Measurements from ENCODE around the gene NDOR1. TPM values are rescaled to one million over a fixed set of nuclear protein-coding genes. Genes with fewer than 3 reads are reported as not detected.
A peak's percentile ranks its signal among the peaks of the same experiment; 100 is the strongest.

NDOR1 gene
- total RNA-seq, 2 experiments from 2014 or later: 44.7 to 45.5 TPM

DNA sequence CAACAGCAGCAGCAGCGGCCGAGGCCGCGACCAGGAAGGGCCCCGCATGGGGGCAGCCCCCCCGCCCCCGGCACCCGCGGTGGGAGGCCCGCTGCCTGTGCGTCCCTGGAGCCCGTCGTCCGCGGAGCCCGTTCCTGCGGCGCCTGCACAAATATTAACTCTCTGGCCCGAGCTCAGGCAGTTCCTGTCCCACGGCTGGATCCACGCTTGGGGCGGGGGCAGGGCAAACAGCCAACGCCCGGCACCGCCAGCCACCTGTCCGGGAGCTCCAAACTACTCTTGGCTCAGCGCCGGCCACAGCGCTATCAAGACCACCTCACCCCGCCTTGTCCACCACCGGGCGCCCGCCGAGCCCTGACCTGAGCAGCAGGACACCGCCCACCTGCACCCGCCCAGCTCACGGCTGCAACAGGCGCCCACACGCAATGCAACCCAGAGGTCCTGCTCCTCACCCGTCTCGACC is 35.6 kb upstream of the NDOR1 start, which contains the start of gene LRRC26:
TSS of gene LRRC26 (minus strand) at position 156 of the 463 bp plus-strand sequence. CDS start at position 48, 108 bp downstream.
- ChIA-PET POLR2A (interaction anchor here (0.9 to 1.1 kb wide), 3 partner anchors 19 to 71 kb away, joined by 3 to 4 read pairs (median 3); partner anchors contain the start of gene TUBB4B), CTCF (no interaction called here)
- ATAC-seq (no peak), DNase-seq (no peak)
- Mint-ChIP-seq H3K9me3 (ENCODE audit: insufficient read depth) (no peaks in the 10 kb centered on the region), H3K36me3 (ENCODE audit: low read depth) (no peaks in the 10 kb centered on the region), H3K4me1 (ENCODE audit: low read depth) (peaks cover 3% of the 10 kb centered on the region), H3K27me3 (ENCODE audit: low read depth) (peaks cover 40% of the 10 kb centered on the region), H3K27ac (no peak within 1 kb of the TSS), H3K4me3 (peak within 1 kb of the TSS; percentile 31)

DNA sequence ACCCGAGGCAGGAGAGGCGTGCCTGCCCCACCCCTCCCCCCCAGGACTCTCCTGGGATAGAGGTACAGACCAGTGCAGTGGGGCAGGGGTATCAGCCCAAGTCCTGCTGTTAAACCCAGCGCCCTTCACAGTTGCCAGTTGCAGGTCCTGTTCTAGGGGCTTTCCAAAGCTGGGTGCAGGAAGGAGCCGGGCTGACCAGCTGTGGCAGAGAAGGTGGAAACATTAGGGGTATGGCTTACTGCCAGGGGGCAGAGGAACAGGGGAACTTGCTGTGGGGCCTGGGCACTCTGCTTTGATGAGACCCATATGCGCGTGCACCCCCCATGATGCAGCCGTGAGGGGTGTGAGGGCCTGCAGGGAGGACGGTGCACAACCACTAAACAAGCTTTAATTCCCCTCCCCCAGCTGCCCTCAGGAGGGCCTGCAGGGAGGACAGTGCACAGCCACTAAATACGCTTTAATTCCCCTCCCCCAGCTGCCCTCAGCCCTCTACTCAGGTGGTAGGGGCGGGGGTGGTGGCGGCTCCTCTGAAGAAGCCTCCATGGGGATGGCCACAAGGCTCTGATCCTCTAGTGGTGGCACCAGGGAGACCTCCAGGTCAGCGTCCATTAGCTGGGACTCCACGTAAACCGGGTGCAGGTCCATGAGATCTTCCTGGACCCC is 34.9 kb upstream of the NDOR1 start:
- ATAC-seq (no peak), DNase-seq (no peak)
- Mint-ChIP-seq H3K27me3 (ENCODE audit: low read depth) (peaks cover 40% of the 10 kb centered on the region), H3K4me3 (no peak overlapping the region), H3K9me3 (ENCODE audit: insufficient read depth) (no peaks in the 10 kb centered on the region), H3K4me1 (ENCODE audit: low read depth) (peaks cover 3% of the 10 kb centered on the region), H3K36me3 (ENCODE audit: low read depth) (no peaks in the 10 kb centered on the region), H3K27ac (no peak overlapping the region)
- ChIA-PET CTCF (no interaction called here), POLR2A (interaction anchor here (0.6 to 1.0 kb wide), 6 partner anchors 17 to 72 kb away, joined by 3 to 4 read pairs (median 3); no protein-coding TSS in a partner anchor)

DNA sequence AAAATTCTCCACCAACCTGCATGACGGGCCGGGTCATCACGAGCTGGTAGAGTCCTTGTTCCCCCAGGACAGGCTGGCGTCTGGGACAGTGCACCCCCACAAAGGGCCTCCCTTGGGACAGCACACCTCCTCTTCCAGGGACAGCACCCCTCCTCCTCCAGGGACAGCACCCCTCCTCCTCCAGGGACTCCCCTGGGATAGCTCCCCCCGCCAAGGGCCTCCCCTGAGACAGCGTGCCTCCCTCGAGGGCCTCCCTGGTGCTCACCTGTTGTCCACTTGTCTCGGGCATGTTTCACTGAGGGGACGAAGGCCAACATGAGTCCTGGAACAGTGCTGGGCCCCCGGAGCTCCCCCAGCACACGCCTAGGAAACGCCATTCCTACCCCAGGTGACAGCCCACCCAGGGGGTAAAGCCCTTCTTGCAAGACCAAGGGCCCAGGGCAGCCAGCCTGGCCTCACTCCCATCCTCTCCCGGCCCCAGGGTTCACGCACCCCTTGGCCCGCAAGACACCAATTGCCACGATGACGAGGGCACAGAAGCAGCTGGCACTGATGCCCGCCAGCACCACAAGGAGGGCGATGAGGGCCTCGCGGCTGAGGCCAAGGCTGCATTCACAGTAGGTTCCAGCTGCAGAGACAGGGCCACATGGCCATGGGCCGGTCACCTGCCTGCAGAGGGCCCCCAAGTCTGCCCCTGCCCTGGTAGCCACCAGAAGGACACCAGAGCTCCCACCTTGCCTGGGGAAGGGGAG is 34.2 kb upstream of the NDOR1 start:
- peaks cover 3% of the 10 kb centered on the region for H3K4me1 Mint-ChIP-seq (ENCODE audit: low read depth)
- DNase-seq: no peak
- ChIA-PET CTCF (no interaction called here), POLR2A (interaction anchor here (0.6 to 0.8 kb wide), 4 partner anchors 16 to 71 kb away, joined by 3 to 4 read pairs (median 3); no protein-coding TSS in a partner anchor)
- no peak overlapping the region for H3K27ac Mint-ChIP-seq
- peaks cover 40% of the 10 kb centered on the region for H3K27me3 Mint-ChIP-seq (ENCODE audit: low read depth)
- ATAC-seq: no peak
- H3K36me3 Mint-ChIP-seq (ENCODE audit: low read depth): no peaks in the 10 kb centered on the region
- H3K9me3 Mint-ChIP-seq (ENCODE audit: insufficient read depth): no peaks in the 10 kb centered on the region
- no peak overlapping the region for H3K4me3 Mint-ChIP-seq

- POLR2A ChIA-PET: no interaction called here
- ATAC-seq: no peak
- DNase-seq: no peak
- H3K27ac Mint-ChIP-seq: no peak overlapping the region
- no peaks in the 10 kb centered on the region for H3K9me3 Mint-ChIP-seq (ENCODE audit: insufficient read depth)
- peaks cover 30% of the 10 kb centered on the region for H3K27me3 Mint-ChIP-seq (ENCODE audit: low read depth)
- CTCF ChIA-PET: no interaction called here
- peaks cover 3% of the 10 kb centered on the region for H3K4me1 Mint-ChIP-seq (ENCODE audit: low read depth)
- H3K4me3 Mint-ChIP-seq: no peak overlapping the region
- peaks cover 5% of the 10 kb centered on the region for H3K36me3 Mint-ChIP-seq (ENCODE audit: low read depth)
These were observed 32.4 kb upstream of the NDOR1 start for GRCh38 chr9:137172901-137173795.

DNA sequence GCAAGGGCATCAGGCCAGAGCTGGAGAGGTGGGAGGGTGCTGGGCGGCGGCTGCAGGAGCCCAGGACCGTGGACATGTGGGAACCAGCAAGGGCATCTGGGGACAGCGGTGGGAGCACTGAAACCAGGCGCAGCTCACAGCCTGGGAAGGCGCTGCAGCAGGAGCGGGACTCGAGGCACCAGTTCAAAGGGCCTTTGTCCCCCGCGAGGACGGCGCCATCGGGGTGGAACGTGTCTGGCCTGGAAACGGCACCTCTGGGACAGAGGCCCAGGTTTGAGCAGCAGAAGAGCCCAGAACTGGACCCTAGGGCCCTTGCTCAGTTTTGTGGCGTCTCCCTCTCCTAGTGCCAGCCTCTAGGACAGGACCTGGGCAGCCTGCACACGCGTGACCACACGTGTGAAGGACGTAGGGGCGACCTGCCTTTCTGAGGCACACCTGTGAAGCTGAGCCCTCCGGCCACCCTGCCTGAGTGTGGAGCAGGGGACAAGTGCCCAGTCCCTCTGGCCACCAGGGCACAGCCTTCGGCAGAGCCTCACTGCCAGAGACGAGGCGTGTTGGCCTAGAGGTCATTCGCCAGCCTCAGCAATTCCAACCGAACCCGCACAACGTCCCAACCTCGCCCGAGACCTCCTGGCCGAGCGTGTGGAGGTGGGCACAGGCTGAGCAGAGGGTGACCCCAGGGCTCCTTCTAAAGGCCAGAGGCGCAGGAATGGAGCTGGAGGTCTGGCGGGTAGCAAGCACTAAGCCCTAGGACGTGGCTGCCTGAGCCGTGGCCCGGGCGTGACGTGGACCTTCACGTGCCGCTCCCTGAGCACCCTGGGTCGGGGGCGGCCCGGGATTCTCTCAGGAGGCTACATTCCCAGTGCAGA is 31.5 kb upstream of the NDOR1 start:
- ATAC-seq (no peak), DNase-seq (no peak)
- H3K4me3 Mint-ChIP-seq: no peak overlapping the region
- H3K36me3 Mint-ChIP-seq (ENCODE audit: low read depth): peaks cover 5% of the 10 kb centered on the region
- no peak overlapping the region for H3K27ac Mint-ChIP-seq
- H3K9me3 Mint-ChIP-seq (ENCODE audit: insufficient read depth): no peaks in the 10 kb centered on the region
- CTCF ChIA-PET: no interaction called here
- H3K4me1 Mint-ChIP-seq (ENCODE audit: low read depth): no peaks in the 10 kb centered on the region
- H3K27me3 Mint-ChIP-seq (ENCODE audit: low read depth): peaks cover 24% of the 10 kb centered on the region
- POLR2A ChIA-PET: interaction anchor here (1.0 kb wide), 1 partner anchor 9 kb away, joined by 3 read pairs; no protein-coding TSS in a partner anchor

DNA sequence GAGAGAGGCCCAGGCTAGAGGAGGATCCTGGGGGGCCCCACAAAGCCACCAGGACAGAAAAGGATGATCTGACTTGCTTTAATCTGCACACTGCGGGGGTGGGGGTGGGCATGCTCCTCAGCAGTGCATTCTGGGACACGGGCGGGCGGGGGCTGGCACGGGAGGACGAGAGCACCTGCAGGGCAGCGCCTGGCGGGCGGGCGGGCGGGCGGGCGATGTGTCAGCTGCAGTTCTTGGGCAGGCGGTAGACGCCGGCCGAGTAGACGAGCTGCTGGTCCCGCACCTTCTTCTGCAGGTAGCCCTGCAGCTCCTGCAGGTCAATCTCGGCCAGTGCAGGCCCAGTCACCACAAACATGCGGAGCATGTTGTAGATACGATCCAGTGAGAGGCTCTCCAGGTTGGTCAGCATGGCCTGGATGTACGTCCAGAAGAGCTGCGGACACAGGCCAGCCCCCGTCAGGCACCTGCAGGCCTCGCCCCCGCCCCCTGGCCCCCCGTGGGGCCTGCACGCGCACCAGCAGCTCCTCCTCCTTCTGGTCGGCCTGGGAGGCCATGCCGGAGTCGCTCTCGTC is 30.7 kb upstream of the NDOR1 start:
- Mint-ChIP-seq H3K4me3 (no peak overlapping the region), H3K9me3 (ENCODE audit: insufficient read depth) (no peaks in the 10 kb centered on the region), H3K4me1 (ENCODE audit: low read depth) (no peaks in the 10 kb centered on the region), H3K36me3 (ENCODE audit: low read depth) (peaks cover 5% of the 10 kb centered on the region), H3K27me3 (ENCODE audit: low read depth) (peaks cover 22% of the 10 kb centered on the region), H3K27ac (no peak overlapping the region)
- ChIA-PET CTCF (interaction anchor here (1.3 to 2.0 kb wide), 2 partner anchors 13 to 128 kb away, joined by 3 to 5 read pairs; no protein-coding TSS in a partner anchor), POLR2A (interaction anchor here (1.0 kb wide), 1 partner anchor 8 kb away, joined by 3 read pairs; no protein-coding TSS in a partner anchor)
- DNase-seq: no peak
- no peak for ATAC-seq

GRCh38 chr9:137175345-137175961 is 30.0 kb upstream of the NDOR1 start:
- Mint-ChIP-seq H3K4me3 (no peak overlapping the region), H3K27me3 (ENCODE audit: low read depth) (peaks cover 17% of the 10 kb centered on the region), H3K36me3 (ENCODE audit: low read depth) (peaks cover 5% of the 10 kb centered on the region), H3K27ac (no peak overlapping the region), H3K4me1 (ENCODE audit: low read depth) (no peaks in the 10 kb centered on the region), H3K9me3 (ENCODE audit: insufficient read depth) (no peaks in the 10 kb centered on the region)
- DNase-seq: no peak
- ChIA-PET POLR2A (no interaction called here), CTCF (interaction anchor here (1.3 to 2.0 kb wide), 3 partner anchors 12 to 129 kb away, joined by 3 to 5 read pairs (median 3); no protein-coding TSS in a partner anchor)
- ATAC-seq: no peak

DNA sequence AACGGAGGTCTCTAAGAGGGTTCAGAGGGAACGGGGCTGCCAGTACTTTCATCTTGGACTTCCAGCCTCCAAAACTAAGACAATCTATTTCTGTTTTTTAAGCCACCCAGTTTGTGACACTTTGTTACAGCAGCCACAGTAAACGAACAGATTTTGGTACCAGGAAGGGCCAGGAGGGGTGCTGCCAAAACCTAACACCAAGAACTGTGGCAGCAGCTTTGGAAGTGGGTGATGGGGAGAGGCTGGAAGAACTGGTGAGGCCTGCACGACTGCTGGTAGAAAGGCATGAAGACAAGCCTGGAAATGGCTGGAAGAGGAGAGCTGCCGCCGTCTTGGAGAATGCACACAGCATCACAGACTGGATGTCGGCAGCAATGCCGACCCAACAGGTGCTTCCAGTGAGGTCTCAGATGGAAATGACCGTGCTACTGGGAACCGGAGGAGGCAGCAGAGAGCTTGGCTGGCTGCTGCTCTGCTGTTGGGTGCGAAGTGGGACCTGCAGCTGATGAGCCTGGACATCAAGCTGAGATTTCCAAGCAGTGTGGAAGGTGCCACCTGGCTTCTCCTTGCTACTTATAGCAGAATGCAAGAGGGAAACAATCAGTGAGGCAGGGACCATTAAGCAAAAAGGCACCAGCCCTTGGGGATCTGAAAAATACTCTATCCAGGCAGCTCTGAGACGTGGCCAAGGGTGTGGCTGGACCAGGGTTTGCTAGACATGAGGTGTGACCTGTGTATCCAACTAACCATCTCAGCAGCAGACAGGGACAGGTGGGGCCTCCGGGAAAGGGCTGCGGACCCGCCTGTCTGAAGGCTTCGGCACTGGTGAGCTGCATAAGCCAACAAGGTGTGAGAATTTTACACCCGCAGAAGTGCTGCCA is 29.0 kb upstream of the NDOR1 start:
- peak; percentile 54 for ATAC-seq
- no peak overlapping the region for H3K27ac Mint-ChIP-seq
- CTCF ChIA-PET: interaction anchor here (0.7 to 2.1 kb wide), 12 partner anchors 11 to 88 kb away, joined by 3 to 11 read pairs (median 3); partner anchors contain the start of genes CYSRT1 and RNF224
- H3K36me3 Mint-ChIP-seq (ENCODE audit: low read depth): peaks cover 5% of the 10 kb centered on the region
- no peaks in the 10 kb centered on the region for H3K4me1 Mint-ChIP-seq (ENCODE audit: low read depth)
- peak; percentile 42 for DNase-seq
- H3K9me3 Mint-ChIP-seq (ENCODE audit: insufficient read depth): no peaks in the 10 kb centered on the region
- peaks cover 11% of the 10 kb centered on the region for H3K27me3 Mint-ChIP-seq (ENCODE audit: low read depth)
- POLR2A ChIA-PET: interaction anchor here (0.8 to 1.0 kb wide), 2 partner anchors 12 to 47 kb away, joined by 3 to 4 read pairs; no protein-coding TSS in a partner anchor
- no peak overlapping the region for H3K4me3 Mint-ChIP-seq

GRCh38 chr9:137178201-137178938 is 27.1 kb upstream of the NDOR1 start:
- ChIA-PET POLR2A (no interaction called here), CTCF (no interaction called here)
- ATAC-seq (no peak), DNase-seq (no peak)
- Mint-ChIP-seq H3K4me3 (no peak overlapping the region), H3K27ac (no peak overlapping the region), H3K27me3 (ENCODE audit: low read depth) (peaks cover 2% of the 10 kb centered on the region), H3K4me1 (ENCODE audit: low read depth) (no peaks in the 10 kb centered on the region), H3K36me3 (ENCODE audit: low read depth) (peaks cover 9% of the 10 kb centered on the region), H3K9me3 (ENCODE audit: insufficient read depth) (no peaks in the 10 kb centered on the region)
